GM19372 (cell line): ENCODE data around the gene GTPBP6.
"Not testable (repeated sequence)": the region's sequence is repeated elsewhere in the genome, so short reads cannot be mapped to it uniquely, and the experiment has no call there.

Experiments used
- ATAC-seq: cut with Tn5 transposase; IDR thresholded peaks from one replicate; pipeline ENCODE4 v1.9.1; 2021; ENCODE audit warnings: mild to moderate bottlenecking, low read depth, moderate library complexity; ENCODE audit not compliant: unreplicated experiment

GTPBP6 gene

GRCh38 chrX:352181-352580 lies 33.6 kb upstream of the GTPBP6 start:
- ATAC-seq, result no peak

- no peak for ATAC-seq
Measured at GRCh38 chrX:351736-352135, 33.1 kb upstream of the GTPBP6 start.

GRCh38 chrX:351324-351641 lies 32.7 kb upstream of the GTPBP6 start:
- not testable (repeated sequence) for ATAC-seq

- ATAC-seq, result no peak
Measured at GRCh38 chrX:350534-351323, 32.1 kb upstream of the GTPBP6 start.

- no peak for ATAC-seq
Measured at GRCh38 chrX:350148-350533, 31.5 kb upstream of the GTPBP6 start.

- ATAC-seq, result no peak
Measured at GRCh38 chrX:349702-350101, 31.1 kb upstream of the GTPBP6 start.

GRCh38 chrX:349196-349595 lies 30.6 kb upstream of the GTPBP6 start:
- no peak for ATAC-seq

GRCh38 chrX:348461-349117 lies 30.0 kb upstream of the GTPBP6 start:
- ATAC-seq, result no peak

- ATAC-seq, result no peak
Measured at GRCh38 chrX:347351-348117, 28.9 kb upstream of the GTPBP6 start.

- no peak for ATAC-seq
Measured at GRCh38 chrX:346034-346813, 27.6 kb upstream of the GTPBP6 start.

- no peak for ATAC-seq
Measured at GRCh38 chrX:345020-345925, 26.7 kb upstream of the GTPBP6 start.

GRCh38 chrX:344371-344901 lies 25.8 kb upstream of the GTPBP6 start:
- ATAC-seq, result no peak

GRCh38 chrX:341541-342101 lies 23.0 kb upstream of the GTPBP6 start:
- ATAC-seq, result no peak

GRCh38 chrX:340641-341423 lies 22.2 kb upstream of the GTPBP6 start:
- ATAC-seq, result no peak

- ATAC-seq, result no peak
Measured at GRCh38 chrX:340121-340520, 21.5 kb upstream of the GTPBP6 start.

GRCh38 chrX:338836-339400 lies 20.3 kb upstream of the GTPBP6 start:
- no peak for ATAC-seq

GRCh38 chrX:338281-338835 lies 19.8 kb upstream of the GTPBP6 start:
- no peak for ATAC-seq

GRCh38 chrX:337331-337831 lies 18.8 kb upstream of the GTPBP6 start:
- ATAC-seq, result no peak
